NCI-H748 treated with DMSO at 0.1 percent for 48 hours (cell line): Measurements from ENCODE around the gene ELFN1.

Experiments used
- DNase-seq: peaks from one replicate; lab custom pipeline; 2025; lab: John Stamatoyannopoulos, UW

Gene ELFN1

DNA sequence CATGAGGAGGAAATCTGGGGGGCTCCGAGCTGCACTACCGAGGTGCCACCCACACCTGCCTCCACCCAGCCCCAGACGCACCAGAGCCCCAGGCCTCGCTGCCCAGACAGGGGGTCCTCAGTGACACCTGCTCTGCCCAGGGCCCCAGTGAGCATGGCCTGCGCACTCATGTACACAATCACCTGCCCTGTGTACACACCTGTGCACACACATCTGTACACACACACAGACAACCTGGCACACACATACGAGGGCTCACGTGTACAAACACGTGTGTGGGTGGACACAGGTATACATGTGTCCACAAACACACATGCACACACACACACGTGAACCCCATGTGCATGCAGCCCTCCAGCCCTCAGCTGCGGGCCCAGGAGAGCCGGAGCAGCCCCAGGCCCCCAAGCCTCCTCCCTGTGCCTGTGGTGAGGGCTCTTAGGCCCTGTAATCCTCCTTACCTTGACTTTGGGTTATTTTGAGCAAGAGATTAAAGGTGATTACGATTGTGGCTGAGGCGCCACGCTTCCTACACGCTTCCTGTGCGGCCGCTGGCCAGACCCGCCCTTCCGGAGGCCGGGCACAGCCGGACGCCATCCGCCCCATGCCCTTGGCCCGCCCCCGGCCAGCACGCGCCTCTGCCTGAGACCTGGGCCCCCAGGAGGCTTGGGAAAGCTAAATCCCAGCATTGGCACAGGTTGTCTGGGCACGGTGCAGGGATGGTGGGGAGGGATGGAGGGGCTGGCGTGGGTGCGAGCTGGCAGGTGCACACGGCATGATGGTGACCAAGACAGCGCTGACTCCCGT, 71.9 kb downstream of the ELFN1 start:
- no peak for DNase-seq

DNA sequence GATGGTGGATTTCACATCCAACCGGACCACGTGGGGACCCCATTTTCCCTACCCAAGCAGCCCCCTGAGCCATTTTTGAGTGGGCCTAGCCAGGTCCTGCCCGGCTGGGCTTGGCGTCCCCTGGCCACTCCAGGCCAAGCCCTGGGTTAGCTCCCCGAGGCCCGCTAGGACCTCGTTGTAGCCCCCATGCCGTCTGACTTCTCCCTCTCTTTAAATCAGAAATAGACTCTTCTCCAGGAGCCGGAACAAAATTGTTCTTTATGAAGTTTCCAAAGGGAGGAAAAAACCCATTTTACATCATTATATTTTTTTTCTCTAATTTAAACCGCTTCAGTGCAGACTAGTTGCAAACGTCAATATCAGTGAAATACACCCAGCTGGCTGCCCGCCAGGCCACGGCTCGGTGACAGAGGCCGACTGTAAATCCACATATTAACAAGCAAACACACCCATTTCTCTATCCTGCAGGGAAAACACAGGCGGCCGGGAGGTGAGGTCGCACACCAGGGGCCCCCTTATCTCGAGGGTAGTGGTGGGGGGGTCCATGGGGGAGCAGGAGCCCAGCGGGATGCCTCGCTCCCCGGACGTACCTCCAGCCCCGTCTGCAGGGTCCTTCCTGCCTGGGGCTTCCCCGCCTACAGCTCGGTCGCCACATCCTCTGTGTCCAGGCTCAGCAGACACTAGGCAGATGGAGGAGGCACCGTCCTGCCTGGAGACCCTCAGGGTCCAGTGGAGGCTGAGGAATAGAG, 72.7 kb downstream of the ELFN1 start:
- DNase-seq: peak; percentile 8

DNA sequence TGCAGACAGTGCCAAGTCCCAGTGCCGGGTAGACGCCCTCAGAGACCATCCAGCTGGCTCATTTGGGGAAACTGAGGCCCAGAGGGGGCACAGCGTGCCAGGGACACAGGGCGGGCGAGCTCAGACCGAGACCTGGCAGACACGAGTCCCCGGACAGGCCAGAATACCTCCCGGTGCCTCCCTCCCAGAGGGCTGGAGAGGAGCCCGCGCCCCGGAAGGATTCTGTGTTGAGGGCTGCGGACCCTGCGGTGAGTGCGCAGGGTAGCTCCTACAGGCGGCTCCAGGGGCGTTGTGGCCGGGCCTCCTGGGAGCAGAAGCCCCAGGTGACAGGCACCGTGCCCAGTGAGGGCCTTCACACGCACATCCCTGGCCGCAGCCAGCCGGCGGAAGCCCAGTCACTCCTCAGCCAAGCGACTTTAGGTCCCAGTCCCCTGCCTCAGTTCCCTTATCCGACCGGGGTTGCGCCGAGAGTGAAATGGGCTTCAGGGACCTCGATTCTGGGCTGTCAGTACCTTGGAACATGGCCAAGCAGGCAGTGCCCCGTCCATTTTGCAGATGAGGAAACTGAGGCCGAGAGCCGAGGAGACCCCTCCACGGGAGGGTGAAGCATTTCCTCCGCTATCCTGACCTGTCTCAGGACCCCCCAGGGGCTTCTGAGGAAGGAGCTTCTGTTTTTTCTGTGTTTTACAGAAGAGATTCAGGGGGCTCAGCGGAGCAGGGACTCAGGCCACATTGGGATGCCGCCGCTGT, 73.6 kb downstream of the ELFN1 start:
- DNase-seq: no peak

DNA sequence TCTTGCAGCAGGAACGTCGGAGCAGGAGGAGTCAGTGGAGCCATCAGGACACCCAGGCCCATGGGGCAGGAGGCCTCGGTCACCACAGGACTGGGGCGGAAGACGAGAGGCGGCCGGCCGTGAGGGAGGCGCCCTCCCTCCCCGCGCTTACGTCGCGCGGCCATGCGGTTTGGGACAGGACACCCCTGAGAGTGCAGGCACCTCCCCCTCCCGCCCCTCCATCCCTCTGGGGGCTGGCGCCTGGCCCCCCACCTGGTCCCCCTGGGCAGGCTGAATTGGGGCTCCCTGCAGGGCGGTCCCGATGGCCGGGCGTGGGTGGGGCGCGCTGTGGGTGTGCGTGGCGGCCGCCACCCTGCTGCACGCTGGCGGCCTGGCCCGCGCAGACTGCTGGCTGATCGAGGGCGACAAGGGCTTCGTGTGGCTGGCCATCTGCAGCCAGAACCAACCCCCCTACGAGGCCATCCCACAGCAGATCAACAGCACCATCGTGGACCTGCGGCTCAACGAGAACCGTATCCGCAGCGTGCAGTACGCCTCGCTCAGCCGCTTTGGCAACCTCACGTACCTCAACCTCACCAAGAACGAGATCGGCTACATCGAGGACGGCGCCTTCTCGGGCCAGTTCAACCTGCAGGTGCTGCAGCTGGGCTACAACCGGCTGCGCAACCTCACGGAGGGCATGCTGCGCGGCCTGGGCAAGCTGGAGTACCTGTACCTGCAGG, 74.4 kb downstream of the ELFN1 start:
- DNase-seq: no peak

DNA sequence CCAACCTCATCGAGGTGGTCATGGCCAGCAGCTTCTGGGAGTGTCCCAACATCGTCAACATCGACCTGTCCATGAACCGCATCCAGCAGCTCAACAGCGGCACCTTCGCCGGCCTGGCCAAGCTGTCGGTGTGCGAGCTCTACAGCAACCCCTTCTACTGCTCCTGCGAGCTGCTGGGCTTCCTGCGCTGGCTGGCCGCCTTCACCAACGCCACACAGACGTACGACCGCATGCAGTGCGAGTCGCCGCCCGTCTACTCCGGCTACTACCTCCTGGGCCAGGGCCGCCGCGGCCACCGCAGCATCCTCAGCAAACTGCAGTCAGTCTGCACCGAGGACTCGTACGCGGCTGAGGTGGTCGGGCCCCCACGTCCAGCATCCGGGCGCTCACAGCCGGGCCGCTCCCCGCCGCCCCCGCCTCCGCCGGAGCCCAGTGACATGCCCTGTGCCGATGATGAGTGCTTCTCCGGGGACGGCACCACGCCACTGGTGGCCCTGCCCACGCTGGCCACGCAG, 75.0 kb downstream of the ELFN1 start:
- DNase-seq: no peak

DNA sequence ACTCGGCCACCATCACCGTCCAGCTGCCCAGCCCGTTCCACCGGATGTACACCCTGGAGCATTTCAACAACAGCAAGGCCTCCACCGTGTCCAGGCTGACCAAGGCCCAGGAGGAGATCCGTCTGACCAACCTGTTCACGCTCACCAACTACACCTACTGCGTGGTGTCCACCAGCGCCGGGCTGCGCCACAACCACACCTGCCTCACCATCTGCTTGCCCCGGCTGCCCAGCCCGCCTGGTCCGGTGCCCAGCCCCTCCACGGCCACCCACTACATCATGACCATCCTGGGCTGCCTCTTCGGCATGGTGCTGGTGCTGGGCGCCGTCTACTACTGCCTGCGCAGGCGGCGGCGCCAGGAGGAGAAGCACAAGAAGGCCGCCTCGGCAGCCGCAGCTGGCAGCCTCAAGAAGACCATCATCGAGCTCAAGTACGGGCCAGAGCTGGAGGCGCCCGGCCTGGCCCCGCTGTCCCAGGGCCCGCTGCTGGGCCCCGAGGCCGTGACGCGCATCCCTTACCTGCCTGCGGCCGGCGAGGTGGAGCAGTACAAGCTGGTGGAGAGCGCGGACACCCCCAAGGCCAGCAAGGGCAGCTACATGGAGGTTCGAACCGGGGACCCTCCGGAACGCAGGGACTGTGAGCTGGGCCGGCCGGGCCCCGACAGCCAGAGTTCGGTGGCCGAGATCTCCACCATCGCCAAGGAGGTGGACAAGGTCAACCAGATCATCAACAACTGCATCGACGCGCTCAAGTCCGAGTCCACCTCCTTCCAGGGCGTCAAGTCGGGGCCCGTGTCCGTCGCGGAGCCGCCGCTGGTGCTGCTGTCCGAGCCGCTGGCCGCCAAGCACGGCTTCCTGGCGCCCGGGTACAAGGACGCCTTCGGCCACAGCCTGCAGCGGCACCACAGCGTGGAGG, 75.8 kb downstream of the ELFN1 start:
- no peak for DNase-seq

DNA sequence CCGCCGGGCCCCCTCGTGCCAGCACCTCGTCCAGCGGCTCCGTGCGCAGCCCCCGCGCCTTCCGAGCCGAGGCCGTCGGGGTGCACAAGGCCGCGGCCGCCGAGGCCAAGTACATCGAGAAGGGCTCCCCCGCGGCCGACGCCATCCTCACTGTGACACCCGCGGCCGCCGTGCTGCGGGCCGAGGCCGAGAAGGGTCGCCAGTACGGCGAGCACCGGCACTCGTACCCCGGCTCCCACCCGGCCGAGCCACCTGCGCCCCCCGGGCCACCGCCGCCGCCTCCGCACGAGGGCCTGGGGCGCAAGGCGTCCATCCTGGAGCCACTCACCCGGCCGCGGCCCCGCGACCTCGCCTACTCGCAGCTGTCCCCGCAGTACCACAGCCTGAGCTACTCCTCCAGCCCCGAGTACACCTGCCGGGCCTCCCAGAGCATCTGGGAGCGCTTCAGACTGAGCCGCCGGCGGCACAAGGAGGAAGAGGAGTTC, 76.5 kb downstream of the ELFN1 start:
- no peak for DNase-seq

DNA sequence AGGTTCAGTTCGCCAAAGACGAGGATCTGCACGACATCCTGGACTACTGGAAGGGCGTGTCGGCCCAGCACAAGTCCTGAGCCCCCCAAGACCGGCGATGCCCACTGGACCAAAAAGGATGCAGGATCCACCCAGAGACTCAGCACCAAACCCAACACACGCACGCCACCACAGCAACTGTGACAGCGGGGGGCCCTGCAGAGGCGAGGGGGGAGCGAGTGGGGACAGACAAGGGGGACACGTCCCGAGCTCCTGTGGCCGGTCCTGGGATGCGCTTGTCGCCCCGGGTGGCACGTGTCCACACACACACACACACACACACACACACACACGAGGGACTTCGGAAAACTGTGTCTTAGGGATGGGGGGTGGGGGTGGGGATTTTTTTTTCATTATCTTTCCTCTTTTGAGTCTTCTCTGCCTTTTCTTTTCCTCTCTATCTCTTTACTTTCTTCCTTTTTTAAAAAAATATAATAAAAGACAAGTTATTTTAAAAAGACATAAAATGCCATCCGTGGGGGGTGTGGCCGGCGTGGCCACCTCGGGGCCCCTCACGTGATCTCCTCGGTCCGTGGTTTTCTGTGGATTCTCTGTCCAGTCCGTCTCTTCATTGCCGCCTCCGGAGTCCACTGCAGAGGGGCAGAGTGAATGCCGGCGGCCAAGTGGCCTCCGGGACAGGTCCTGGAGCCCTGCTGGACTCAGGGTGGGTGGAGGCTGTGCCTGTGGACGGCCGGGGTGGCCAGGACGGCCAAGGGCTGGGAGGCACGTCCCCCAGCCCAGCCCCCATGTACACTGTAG, 77.1 kb downstream of the ELFN1 start:
- no peak for DNase-seq

DNA sequence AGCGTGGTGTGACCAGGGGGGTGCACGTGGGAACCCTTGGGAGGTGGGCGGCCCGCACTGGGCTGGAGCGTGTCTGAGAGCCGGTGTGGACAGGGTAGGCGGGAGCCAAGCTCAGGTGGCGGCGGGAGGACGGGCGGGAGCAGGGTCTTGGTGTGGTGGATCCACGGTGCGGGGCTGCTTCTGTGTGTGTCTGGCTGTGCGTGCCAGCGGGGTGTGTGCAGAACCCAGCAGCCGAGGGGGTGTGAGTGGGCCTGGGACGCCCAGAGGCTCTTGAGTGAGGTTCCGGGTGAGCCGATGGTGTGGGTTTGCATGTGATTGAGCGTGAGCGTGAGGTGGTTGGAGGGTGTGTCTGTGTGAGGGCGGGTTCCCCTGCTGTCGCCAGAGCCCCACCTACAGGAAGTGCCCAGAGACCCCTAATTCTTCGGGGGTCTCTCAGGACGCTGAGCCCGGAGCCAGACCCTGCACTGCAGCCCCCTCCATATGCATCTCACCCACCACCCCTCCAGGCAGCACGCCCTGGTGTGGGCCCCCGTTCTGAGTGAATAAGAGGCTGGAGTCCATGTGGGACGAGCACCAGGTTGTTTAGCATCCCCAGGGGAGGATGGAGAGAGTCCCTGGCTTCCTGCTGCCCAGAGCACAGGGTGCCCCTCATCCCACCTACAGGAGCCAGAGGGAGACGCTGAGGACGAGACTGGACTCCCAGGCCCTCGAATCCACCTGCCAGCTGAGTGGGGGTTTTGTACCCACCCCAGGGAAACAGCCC, 78.2 kb downstream of the ELFN1 start:
- DNase-seq: no peak

DNA sequence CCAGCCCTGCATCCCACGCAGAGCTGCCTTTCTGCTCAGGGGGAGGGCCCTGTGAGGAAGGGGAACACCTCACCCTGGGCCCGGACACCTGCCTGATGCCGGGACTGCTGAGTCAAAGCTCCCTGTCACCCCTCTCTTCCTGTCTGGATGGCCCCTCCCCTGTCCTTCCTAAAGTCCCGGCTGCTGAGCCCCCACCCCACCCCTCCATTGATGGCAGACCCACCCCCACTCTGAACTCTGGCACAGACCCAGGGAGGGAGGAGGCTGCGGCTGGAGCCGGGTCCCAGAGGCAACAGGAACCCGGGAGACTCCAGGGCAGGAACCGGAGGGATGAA, 78.7 kb downstream of the ELFN1 start:
- no peak for DNase-seq

DNA sequence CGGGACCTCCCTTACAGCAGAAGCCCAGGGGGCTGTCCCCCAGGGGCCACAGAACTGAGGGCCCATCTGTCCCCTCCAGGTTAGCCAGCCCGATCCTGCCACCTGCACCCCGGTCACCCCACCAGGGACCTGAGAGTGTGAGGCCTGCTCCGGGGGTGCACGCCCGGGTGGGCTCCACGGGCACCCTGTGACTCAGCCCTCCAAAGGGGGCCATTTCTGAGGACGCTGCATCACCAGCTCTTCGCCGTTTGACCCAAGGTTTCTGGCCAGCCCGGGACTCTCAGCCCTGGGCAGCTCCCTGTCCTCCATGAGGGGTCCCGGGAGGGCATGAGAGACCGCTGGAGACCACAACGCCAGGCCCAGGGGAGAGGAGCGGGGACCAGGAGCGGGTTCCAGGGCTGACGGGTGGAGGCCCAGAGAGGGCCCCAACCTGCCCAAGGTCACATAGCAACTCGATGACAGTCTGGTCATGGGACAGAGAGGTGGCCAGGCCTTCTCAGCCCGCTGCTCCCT, 79.3 kb downstream of the ELFN1 start:
- DNase-seq: no peak

DNA sequence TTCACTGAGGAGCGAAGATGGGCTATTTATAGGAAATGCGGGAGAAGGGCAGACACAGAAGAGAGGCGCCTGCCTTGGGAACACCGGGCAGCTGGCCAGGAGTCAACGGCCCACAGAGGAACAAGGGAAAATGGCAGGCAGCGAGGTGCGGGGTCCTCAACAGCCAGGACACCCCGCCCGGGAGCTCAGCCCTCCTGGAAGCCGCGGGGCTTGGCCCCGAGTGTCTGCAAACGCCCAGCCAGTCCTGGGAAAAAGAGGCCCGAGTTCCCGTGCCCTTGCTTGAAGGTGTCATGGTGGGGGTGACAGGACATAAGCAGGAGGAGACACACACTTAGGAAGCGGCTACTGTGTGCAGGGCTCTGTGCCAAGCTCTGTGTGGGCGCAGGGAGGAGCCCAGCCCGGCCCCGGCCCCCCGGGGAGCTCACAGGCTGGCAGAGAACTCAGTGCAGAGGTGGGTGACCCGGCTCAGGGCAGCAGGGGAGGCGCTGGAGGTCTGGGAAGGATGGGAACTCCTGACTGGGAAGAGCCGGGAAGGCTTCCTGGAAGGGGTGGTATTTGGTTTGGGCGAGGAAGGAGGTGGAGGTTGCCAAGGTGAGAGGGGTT, 79.9 kb downstream of the ELFN1 start:
- DNase-seq: no peak

DNA sequence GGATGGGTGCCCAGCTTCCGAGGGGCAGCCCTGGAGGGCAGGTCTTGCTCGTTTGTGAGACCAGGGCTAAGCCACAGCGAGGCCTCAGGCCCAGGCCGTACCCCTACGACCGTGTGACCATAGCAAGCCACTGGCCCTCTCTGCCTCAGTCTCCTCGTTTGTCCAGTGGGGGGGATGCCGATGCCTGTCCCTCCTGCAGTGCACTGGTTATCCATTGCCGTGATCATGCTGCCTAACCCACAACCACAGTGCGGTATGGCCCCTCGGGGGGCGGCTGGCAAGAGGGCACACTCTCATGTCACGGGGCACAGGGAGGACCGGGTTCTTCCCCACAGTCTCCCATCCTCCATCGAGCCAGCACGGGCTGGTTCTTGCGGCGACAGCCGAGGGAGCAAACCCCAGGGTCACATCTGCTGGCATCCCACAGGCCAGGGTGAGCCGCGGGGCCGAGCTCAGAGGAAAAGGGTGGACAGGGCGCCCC, 80.5 kb downstream of the ELFN1 start:
- no peak for DNase-seq

DNA sequence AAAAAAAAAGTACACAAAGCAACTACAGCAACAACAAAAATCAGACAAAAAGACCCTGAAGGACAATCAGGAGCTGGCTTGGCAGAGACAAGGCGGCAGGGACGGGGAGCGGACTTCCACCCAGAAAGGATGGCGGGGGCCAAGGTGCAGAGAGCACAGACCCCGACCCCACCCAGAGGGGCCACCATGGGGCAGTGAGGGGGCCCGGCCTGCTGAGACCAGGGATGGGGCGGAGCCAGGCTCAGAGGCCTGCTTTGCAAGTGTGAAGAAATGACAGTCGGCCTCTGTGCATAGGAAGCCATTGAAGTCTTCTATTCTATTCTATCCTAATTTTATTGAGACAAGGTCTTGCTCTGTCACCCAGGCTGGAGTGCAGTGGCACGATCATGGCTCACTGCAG, 82.0 kb downstream of the ELFN1 start:
- DNase-seq: no peak

DNA sequence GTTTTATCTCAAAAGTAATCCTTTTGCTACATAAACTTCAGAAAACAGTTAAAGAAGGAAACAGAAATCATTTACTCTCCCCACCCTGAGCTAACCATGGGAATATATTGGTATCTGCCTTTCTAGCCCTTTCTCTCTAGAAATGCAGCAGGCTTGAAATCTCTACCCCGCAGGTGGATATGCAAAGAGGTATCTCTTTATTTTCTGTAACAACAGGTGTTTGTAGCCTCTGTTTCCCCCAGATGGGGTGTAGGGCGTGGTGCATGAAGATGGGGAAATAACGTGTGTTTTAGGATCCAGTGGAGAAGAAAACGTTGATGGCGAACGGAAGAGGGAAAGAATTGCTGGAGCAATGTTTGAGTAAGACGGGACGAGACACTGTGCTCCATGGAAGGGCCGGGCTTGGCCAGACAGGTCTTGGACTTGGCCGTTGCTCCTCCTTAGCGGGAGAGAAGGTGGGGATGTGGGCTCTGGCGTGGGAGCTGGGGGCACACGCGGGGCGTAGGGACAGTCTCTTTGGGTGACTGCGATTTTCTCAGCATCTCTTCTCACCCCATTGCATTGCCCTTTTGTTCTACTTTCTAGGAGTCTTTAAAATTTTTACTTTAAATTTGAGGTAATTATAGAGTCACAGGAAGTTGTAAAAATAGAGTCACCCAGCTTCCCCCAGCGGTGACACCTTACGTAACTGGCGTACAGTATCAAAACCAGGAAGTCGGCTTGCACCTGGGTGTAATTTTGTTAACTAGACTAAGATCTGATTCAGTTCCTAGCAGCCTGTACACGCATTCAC, 82.9 kb downstream of the ELFN1 start:
- DNase-seq: no peak

DNA sequence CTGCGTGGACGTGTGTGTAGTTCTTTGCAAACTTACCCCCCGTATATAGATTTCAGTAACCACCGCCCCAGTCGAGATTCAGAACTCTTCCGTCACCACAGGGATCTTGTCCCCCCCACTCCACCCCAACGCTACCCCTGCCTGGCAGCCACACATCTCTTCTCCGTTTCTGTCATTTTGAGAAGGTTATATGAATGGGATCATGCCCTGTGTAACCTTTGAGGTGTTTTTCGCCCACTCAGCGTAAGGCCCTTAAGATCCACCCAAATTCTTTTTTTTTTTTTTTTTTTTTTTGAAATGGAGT, 83.4 kb downstream of the ELFN1 start:
- no peak for DNase-seq

DNA sequence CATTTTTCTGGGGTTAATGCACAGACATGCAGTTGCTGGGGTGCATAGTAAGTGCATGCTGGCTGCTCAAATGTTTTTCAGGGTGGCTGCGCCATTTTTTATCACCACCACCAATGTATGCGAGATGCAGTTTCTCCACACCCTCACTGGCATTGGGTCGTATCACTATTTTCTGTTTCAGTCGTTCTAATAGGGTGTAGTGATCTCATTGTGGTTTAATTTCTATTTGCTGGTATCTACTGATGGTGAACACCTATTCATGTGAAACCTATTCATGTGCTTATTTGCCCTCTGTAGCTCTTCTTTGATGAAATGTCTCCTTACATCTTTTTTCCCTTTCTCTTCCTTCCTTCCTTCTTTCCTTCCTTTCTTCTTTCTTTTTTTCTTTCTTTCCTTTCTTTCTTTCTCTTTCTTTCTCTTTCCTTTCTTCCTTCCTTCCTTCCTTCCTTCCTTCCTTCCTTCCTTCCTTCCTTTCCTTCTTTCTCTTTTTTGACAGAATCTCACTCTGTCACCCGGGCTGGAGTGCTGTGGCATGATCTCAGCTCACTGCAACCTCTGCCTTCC, 84.3 kb downstream of the ELFN1 start:
- DNase-seq: no peak
